Neutrophil (primary cell): ENCODE measurements around the gene ELAC1.

Experiments
- H3K27ac ChIP-seq: fragments of 200-600 bp; sonication (generic); 2 replicates; pipeline ENCODE4 v1.5.1; 2016; ENCODE audit warnings: mild to moderate bottlenecking, moderate library complexity
- H3K27me3 ChIP-seq: fragments of 200-600 bp; sonication (generic); 2 replicates; pipeline ENCODE4 v1.6.0; 2016; ENCODE audit warnings: mild to moderate bottlenecking
- H3K36me3 ChIP-seq: fragments of 200-600 bp; sonication (generic); 2 replicates; pipeline ENCODE4 v1.5.1; 2017
- H3K4me1 ChIP-seq, 2 experiments: fragments of 200-600 bp in 1 of 2; sonication (generic) in 1 of 2; 1 replicate in 1 of 2; 2 replicates in 1 of 2; pipeline versions ENCODE4 v1.5.1 to v1.6.1; 2013 to 2016; ENCODE audit warnings: low read depth in 1 of 2, low read length in 1 of 2, mild to moderate bottlenecking in 1 of 2, moderate library complexity in 1 of 2; ENCODE audit not compliant: control insufficient read depth in 1 of 2, insufficient read depth in 1 of 2
- H3K4me3 ChIP-seq, 2 experiments: fragments of 200-600 bp in 1 of 2; sonication (generic) in 1 of 2; 1 replicate in 1 of 2; 2 replicates in 1 of 2; pipeline ENCODE4 v1.5.1; 2013 to 2016; ENCODE audit warnings: low read depth in 1 of 2, low read length in 1 of 2, mild to moderate bottlenecking in 1 of 2, moderate library complexity in 1 of 2
- H3K9me3 ChIP-seq: fragments of 200-600 bp; sonication (generic); 2 replicates; pipeline ENCODE4 v1.5.1; 2016
- CTCF ChIP-seq: fragments of 200-600 bp; sonication (generic); IDR thresholded peaks from 2 replicates; pipeline ENCODE4 v1.5.1; 2016; ENCODE audit warnings: antibody characterized with exemption

The ELAC1 gene

GRCh38 chr18:50933684-50934083, 34.2 kb upstream of the ELAC1 start:
- Histone ChIP-seq H3K9me3 (no peaks in the 10 kb centered on the region), H3K4me1 (no peaks in the 10 kb centered on the region), H3K27ac (no peak overlapping the region), H3K4me3 (no peak overlapping the region), H3K36me3 (peaks cover 54% of the 10 kb centered on the region), H3K27me3 (no peaks in the 10 kb centered on the region)
- TF ChIP-seq CTCF: no peak

- no peaks in the 10 kb centered on the region for H3K9me3 ChIP-seq
- no peaks in the 10 kb centered on the region for H3K27me3 ChIP-seq
- no peak for TF ChIP-seq CTCF
- no peak overlapping the region for H3K4me3 ChIP-seq
- H3K36me3 ChIP-seq: peaks cover 47% of the 10 kb centered on the region
- no peaks in the 10 kb centered on the region for H3K4me1 ChIP-seq
- H3K27ac ChIP-seq: no peak overlapping the region
Observed at GRCh38 chr18:50934545-50935211, 33.2 kb upstream of the ELAC1 start.

- Histone ChIP-seq H3K9me3 (no peaks in the 10 kb centered on the region), H3K27ac (no peak overlapping the region), H3K27me3 (no peaks in the 10 kb centered on the region), H3K4me3 (no peak overlapping the region), H3K36me3 (peaks cover 47% of the 10 kb centered on the region), H3K4me1 (no peaks in the 10 kb centered on the region)
- no peak for TF ChIP-seq CTCF
Observed at GRCh38 chr18:50935493-50936191, 32.2 kb upstream of the ELAC1 start.

DNA sequence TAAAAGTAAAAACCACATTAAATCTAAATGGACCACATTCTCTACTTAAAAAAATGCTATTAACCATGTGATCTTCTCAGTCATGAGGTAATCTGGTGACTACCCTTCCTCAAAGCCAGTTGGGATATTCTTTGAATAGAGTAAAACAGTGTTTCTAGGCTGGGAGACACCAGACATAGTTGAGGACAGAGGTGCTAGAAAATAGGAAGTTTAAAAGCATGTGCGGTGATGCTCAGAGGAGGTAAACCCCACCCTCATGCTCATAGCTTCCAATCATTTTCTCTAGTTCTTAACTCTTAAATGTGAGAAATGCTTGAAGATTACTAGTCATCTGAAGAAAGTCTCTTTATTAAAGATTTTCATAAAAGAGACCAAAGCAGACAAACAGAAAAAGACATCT, 30.7 kb upstream of the ELAC1 start:
- H3K27me3 ChIP-seq: no peaks in the 10 kb centered on the region
- no peak overlapping the region for H3K27ac ChIP-seq
- no peak for TF ChIP-seq CTCF
- no peaks in the 10 kb centered on the region for H3K4me1 ChIP-seq
- H3K36me3 ChIP-seq: peaks cover 52% of the 10 kb centered on the region
- no peak overlapping the region for H3K4me3 ChIP-seq
- no peaks in the 10 kb centered on the region for H3K9me3 ChIP-seq

- Histone ChIP-seq H3K9me3 (no peaks in the 10 kb centered on the region), H3K4me1 (no peaks in the 10 kb centered on the region), H3K27me3 (no peaks in the 10 kb centered on the region), H3K27ac (no peak overlapping the region), H3K4me3 (no peak overlapping the region), H3K36me3 (peaks cover 47% of the 10 kb centered on the region)
- TF ChIP-seq CTCF: no peak
Observed at GRCh38 chr18:50938912-50939311, 28.9 kb upstream of the ELAC1 start.
